ENCODE results near the gene GMDS.

DNA sequence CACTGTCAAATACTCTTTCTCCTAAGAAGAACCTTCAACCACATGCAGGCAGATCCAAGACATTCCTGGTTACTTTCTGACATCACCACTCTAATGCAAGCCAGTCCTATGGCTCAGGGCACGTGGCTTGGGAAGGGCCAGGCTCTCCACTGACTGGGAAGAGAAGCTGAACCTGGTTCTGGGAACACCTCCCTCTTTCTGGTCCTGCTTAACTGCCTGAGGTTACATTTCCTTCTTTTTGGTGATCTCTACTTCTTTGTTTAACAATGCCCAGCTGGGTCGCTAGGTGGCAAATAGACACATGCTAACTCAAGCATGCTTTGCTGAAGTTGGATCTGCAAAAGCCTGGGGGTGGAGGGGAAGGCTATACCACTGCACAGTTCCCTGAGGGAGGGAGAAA lies 249.8 kb downstream of the GMDS start:
- TF ChIP-seq, protein P1, sequence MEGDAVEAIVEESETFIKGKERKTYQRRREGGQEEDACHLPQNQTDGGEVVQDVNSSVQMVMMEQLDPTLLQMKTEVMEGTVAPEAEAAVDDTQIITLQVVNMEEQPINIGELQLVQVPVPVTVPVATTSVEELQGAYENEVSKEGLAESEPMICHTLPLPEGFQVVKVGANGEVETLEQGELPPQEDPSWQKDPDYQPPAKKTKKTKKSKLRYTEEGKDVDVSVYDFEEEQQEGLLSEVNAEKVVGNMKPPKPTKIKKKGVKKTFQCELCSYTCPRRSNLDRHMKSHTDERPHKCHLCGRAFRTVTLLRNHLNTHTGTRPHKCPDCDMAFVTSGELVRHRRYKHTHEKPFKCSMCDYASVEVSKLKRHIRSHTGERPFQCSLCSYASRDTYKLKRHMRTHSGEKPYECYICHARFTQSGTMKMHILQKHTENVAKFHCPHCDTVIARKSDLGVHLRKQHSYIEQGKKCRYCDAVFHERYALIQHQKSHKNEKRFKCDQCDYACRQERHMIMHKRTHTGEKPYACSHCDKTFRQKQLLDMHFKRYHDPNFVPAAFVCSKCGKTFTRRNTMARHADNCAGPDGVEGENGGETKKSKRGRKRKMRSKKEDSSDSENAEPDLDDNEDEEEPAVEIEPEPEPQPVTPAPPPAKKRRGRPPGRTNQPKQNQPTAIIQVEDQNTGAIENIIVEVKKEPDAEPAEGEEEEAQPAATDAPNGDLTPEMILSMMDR (conservative IDR thresholded peaks at IDR 0.05; ENCODE audit: low read depth in 2 of 2) = no peak
- TF ChIP-seq POLR2AphosphoS5 (IDR thresholded peaks at IDR 0.05; ENCODE audit: low read depth) (no peak), EZH2 (IDR thresholded peaks at IDR 0.05; ENCODE audit: low read depth, unreplicated experiment) (no peak), CREB1 (CRISPR knock-in tag; IDR thresholded peaks at IDR 0.05; ENCODE audit: low read depth) (no peak), JUNB (IDR thresholded peaks at IDR 0.05; ENCODE audit: unreplicated experiment) (no peak), EZH2phosphoT487 (IDR thresholded peaks at IDR 0.05; ENCODE audit: unreplicated experiment) (no peak), ZNF331 (CRISPR knock-in tag; IDR thresholded peaks at IDR 0.05; ENCODE audit: low read depth) (no peak), ZNF114 (CRISPR knock-in tag; IDR thresholded peaks at IDR 0.05) (no peak), NANOG (IDR thresholded peaks at IDR 0.05; ENCODE audit: borderline replicate concordance) (no peak)
- TF ChIP-seq, protein P2, sequence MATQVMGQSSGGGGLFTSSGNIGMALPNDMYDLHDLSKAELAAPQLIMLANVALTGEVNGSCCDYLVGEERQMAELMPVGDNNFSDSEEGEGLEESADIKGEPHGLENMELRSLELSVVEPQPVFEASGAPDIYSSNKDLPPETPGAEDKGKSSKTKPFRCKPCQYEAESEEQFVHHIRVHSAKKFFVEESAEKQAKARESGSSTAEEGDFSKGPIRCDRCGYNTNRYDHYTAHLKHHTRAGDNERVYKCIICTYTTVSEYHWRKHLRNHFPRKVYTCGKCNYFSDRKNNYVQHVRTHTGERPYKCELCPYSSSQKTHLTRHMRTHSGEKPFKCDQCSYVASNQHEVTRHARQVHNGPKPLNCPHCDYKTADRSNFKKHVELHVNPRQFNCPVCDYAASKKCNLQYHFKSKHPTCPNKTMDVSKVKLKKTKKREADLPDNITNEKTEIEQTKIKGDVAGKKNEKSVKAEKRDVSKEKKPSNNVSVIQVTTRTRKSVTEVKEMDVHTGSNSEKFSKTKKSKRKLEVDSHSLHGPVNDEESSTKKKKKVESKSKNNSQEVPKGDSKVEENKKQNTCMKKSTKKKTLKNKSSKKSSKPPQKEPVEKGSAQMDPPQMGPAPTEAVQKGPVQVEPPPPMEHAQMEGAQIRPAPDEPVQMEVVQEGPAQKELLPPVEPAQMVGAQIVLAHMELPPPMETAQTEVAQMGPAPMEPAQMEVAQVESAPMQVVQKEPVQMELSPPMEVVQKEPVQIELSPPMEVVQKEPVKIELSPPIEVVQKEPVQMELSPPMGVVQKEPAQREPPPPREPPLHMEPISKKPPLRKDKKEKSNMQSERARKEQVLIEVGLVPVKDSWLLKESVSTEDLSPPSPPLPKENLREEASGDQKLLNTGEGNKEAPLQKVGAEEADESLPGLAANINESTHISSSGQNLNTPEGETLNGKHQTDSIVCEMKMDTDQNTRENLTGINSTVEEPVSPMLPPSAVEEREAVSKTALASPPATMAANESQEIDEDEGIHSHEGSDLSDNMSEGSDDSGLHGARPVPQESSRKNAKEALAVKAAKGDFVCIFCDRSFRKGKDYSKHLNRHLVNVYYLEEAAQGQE (IDR thresholded peaks at IDR 0.05; ENCODE audit: unreplicated experiment) = no peak
- TF ChIP-seq, protein P3, sequence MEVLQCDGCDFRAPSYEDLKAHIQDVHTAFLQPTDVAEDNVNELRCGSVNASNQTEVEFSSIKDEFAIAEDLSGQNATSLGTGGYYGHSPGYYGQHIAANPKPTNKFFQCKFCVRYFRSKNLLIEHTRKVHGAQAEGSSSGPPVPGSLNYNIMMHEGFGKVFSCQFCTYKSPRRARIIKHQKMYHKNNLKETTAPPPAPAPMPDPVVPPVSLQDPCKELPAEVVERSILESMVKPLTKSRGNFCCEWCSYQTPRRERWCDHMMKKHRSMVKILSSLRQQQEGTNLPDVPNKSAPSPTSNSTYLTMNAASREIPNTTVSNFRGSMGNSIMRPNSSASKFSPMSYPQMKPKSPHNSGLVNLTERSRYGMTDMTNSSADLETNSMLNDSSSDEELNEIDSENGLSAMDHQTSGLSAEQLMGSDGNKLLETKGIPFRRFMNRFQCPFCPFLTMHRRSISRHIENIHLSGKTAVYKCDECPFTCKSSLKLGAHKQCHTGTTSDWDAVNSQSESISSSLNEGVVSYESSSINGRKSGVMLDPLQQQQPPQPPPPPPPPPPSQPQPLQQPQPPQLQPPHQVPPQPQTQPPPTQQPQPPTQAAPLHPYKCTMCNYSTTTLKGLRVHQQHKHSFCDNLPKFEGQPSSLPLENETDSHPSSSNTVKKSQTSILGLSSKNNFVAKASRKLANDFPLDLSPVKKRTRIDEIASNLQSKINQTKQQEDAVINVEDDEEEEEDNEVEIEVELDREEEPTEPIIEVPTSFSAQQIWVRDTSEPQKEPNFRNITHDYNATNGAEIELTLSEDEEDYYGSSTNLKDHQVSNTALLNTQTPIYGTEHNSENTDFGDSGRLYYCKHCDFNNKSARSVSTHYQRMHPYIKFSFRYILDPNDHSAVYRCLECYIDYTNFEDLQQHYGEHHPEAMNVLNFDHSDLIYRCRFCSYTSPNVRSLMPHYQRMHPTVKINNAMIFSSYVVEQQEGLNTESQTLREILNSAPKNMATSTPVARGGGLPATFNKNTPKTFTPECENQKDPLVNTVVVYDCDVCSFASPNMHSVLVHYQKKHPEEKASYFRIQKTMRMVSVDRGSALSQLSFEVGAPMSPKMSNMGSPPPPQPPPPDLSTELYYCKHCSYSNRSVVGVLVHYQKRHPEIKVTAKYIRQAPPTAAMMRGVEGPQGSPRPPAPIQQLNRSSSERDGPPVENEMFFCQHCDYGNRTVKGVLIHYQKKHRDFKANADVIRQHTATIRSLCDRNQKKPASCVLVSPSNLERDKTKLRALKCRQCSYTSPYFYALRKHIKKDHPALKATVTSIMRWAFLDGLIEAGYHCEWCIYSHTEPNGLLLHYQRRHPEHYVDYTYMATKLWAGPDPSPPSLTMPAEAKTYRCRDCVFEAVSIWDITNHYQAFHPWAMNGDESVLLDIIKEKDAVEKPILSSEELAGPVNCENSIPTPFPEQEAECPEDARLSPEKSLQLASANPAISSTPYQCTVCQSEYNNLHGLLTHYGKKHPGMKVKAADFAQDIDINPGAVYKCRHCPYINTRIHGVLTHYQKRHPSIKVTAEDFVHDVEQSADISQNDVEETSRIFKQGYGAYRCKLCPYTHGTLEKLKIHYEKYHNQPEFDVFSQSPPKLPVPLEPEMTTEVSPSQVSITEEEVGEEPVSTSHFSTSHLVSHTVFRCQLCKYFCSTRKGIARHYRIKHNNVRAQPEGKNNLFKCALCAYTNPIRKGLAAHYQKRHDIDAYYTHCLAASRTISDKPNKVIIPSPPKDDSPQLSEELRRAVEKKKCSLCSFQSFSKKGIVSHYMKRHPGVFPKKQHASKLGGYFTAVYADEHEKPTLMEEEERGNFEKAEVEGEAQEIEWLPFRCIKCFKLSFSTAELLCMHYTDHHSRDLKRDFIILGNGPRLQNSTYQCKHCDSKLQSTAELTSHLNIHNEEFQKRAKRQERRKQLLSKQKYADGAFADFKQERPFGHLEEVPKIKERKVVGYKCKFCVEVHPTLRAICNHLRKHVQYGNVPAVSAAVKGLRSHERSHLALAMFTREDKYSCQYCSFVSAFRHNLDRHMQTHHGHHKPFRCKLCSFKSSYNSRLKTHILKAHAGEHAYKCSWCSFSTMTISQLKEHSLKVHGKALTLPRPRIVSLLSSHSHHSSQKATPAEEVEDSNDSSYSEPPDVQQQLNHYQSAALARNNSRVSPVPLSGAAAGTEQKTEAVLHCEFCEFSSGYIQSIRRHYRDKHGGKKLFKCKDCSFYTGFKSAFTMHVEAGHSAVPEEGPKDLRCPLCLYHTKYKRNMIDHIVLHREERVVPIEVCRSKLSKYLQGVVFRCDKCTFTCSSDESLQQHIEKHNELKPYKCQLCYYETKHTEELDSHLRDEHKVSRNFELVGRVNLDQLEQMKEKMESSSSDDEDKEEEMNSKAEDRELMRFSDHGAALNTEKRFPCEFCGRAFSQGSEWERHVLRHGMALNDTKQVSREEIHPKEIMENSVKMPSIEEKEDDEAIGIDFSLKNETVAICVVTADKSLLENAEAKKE (CRISPR knock-in tag; IDR thresholded peaks at IDR 0.05) = no peak
